GM12878 (cell line): ENCODE results near the gene WDR91. TPM values are rescaled to one million over a fixed set of nuclear protein-coding genes. Genes with fewer than 3 reads are reported as not detected.

Experiments
- ATAC-seq: fragments of 200-7000 bp; cut with Tn5 transposase; 3 replicates; pipeline ENCODE4 v1.9.1; 2020; ENCODE audit warnings: mild to moderate bottlenecking, moderate library complexity
- BruUV-seq: library from RNA; stranded (reverse); fragments of 400-500 nt; replicated peaks from 2 replicates; lab custom pipeline; 2021; lab: Mats Ljungman, UMichigan
- CTCF ChIA-PET: fragments of 300-600 bp; sonication (Branson Sonifier 250); formaldehyde crosslinking; extraction: SDS; loops from one replicate; lab custom pipeline; 2021; ENCODE audit warnings: inconsistent platforms; lab: Yijun Ruan, JAX
- POLR2A ChIA-PET: fragments of 350-600 bp; formaldehyde crosslinking; extraction: SDS; loops from one replicate; lab custom pipeline; 2021; ENCODE audit warnings: inconsistent platforms; lab: Charles Lee
- RAD21 ChIA-PET: fragments of 300-600 bp; sonication (Branson Sonifier 250); formaldehyde crosslinking; loops from one replicate; lab custom pipeline; 2023; ENCODE audit warnings: antibody characterized with exemption; ENCODE audit not compliant: unreplicated experiment; lab: Charles Lee
- SMC1A ChIA-PET: fragments of 300-600 bp; sonication (Branson Sonifier 250); formaldehyde crosslinking; loops from one replicate; lab custom pipeline; 2023; ENCODE audit not compliant: unreplicated experiment, uncharacterized antibody; lab: Charles Lee
- DNase-seq: peaks from one replicate; pipeline ENCODE4 v3.0.0-alpha.2; 2011; ENCODE audit warnings: low read depth, low spot score
- FAIRE-seq: peaks from 3 replicates; lab custom pipeline; 2011; peaks lifted over from hg19 to GRCh38; lab: Jason Lieb, UNC
- H2AFZ ChIP-seq: 2 replicates; pipeline ENCODE4 v1.6.0; 2011; ENCODE audit warnings: low read depth, low read length, control low read depth; ENCODE audit not compliant: control insufficient read depth
- H3K27ac ChIP-seq: 2 replicates; pipeline ENCODE4 v1.5.1; 2011; ENCODE audit warnings: control low read depth; ENCODE audit not compliant: control insufficient read depth, insufficient read depth
- H3K27me3 ChIP-seq, 2 experiments: replicated peaks in 1 of 2; 2 replicates each; pipeline versions ENCODE4 v1.6.0 to v1.6.1; 2011; ENCODE audit warnings: low read length in 1 of 2; ENCODE audit not compliant: control insufficient read depth in 2 of 2, insufficient read depth in 2 of 2
- H3K36me3 ChIP-seq, 2 experiments: 2 replicates each; pipeline ENCODE4 v1.5.1; 2011; ENCODE audit warnings: low read length in 1 of 2; ENCODE audit not compliant: control insufficient read depth in 2 of 2, insufficient read depth in 2 of 2
- H3K4me1 ChIP-seq: 2 replicates; pipeline ENCODE4 v1.6.1; 2011; ENCODE audit warnings: mild to moderate bottlenecking, low read length, moderate library complexity, mixed read lengths; ENCODE audit not compliant: control insufficient read depth, insufficient read depth
- H3K4me2 ChIP-seq: 2 replicates; pipeline ENCODE4 v1.6.0; 2011; ENCODE audit warnings: control low read depth; ENCODE audit not compliant: control insufficient read depth, insufficient read depth
- H3K4me3 ChIP-seq: fragments of 200-600 bp; sonication (generic); 2 replicates; pipeline ENCODE4 v1.5.1; 2016
- H3K79me2 ChIP-seq: 2 replicates; pipeline ENCODE4 v1.6.0; 2011; ENCODE audit warnings: low read length; ENCODE audit not compliant: control insufficient read depth, insufficient read depth
- H3K9ac ChIP-seq: 2 replicates; pipeline ENCODE4 v1.8.0; 2011; ENCODE audit warnings: low read length, control low read depth, mixed read lengths; ENCODE audit not compliant: control insufficient read depth, insufficient read depth
- H3K9me3 ChIP-seq: replicated peaks from 3 replicates; pipeline ENCODE4 v1.5.1; 2011; ENCODE audit warnings: mild to moderate bottlenecking, low read length; ENCODE audit not compliant: control insufficient read depth, insufficient read depth
- H4K20me1 ChIP-seq: 2 replicates; pipeline ENCODE4 v1.6.0; 2011; ENCODE audit not compliant: control insufficient read depth, insufficient read depth
- CHD1 ChIP-seq: IDR thresholded peaks from 2 replicates; pipeline ENCODE4 v1.6.1; 2012; ENCODE audit warnings: low read depth, low read length, improper control_type of control experiment
- JUND ChIP-seq: IDR thresholded peaks from 2 replicates; pipeline ENCODE4 v1.6.1; 2012; ENCODE audit warnings: low read depth, mild to moderate bottlenecking, low read length, improper control_type of control experiment, moderate library complexity
- WGBS: methylation state at CpG from one replicate; pipeline ENCODE4 v1.1.6; 2016; ENCODE audit warnings: low lambda C conversion rate; ENCODE audit not compliant: insufficient replicate concordance, insufficient coverage; ENCODE audit errors: missing lambda C conversion rate; 5-methylcytosine and 5-hydroxymethylcytosine counted together
- in situ Hi-C: fragments of 300-500 bp; cut with MboI; formaldehyde crosslinking; loops from 9 replicates; pipeline ENCODE4 v1.14.3; 2018; ENCODE audit warnings: mixed read lengths
- intact Hi-C: fragments of 100-400 bp; cut with micrococcal nuclease; formaldehyde crosslinking; loops from one replicate; pipeline ENCODE4 v1.14.2; 2022; ENCODE audit not compliant: unreplicated experiment
- polyA plus RNA-seq, 11 experiments: library from polyadenylated mRNA; depleted of rRNA in 4 of 11; unstranded in 6 of 11; stranded (reverse) in 5 of 11; fragments of >200 nt; fragmentation: Nextera tagmentation in 4 of 11; fragmentation: Illumina TruSeq in 1 of 11; extraction: Ambion mirVana in 4 of 11; extraction: Trizol in 1 of 11; gene quantifications; 1 replicate in 1 of 11; 2 replicates in 10 of 11; pipeline versions ENCODE4 v1.2.1 to v1.2.3, GENCODE V29; 2011 to 2016; ENCODE audit warnings: inconsistent platforms in 2 of 11, missing spikeins in 2 of 11, low read depth in 1 of 11
- total RNA-seq, 4 experiments: library from RNA; depleted of rRNA in 3 of 4; stranded (reverse); fragments of >200 nt in 3 of 4; fragmentation: Illumina TruSeq in 1 of 4; extraction: Trizol in 1 of 4; gene quantifications; 2 replicates each; pipeline versions ENCODE4 v1.2.1 to v1.2.3, GENCODE V29; 2013 to 2021
- TF ChIP-seq, protein P1 (sequence below): fragments of 450-650 bp; formaldehyde crosslinking; IDR thresholded peaks from 2 replicates; pipeline ENCODE4 v1.4.0; 2020; ENCODE audit warnings: mild to moderate bottlenecking, moderate library complexity

The WDR91 gene
- total and polyA plus RNA-seq, 10 of the 15 experiments (the other 5 are each of a cell fraction or from before 2014, with no cell fraction given), result 7.6 to 83.3 (median 16.5) TPM

DNA sequence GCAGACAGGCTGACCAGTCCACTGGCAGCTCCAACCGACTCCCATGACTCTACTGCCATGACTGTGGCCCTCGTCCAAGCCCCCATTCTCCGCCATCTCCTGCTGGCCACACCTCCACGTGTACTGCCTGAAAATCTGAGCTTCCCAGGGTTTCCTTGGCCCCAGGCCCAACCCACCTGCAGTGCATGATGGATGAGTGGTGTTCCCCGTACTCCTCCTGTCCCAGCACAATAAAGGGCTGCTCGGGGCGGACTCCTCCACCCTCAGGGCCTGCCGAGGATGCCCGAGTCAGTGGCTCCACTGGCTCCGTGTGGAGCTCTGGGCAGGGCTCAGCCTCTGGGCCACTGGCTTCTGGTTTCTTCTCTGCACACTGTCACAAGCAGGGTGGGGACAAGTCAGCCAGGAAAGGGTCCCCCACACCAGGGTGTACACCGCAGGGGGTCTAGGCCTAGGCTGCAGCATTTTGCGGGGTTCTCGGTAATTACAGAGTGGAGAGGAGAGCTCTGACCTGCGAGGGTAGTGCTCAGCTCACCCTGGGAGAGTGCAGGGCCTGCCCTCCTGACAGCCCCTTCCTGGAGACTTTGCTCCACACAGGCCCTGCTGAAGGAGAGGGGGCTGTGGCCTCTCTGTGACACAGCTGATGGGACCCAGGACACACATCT lies 15.2 kb downstream of the WDR91 start (continued):
- TF ChIP-seq, protein P1, sequence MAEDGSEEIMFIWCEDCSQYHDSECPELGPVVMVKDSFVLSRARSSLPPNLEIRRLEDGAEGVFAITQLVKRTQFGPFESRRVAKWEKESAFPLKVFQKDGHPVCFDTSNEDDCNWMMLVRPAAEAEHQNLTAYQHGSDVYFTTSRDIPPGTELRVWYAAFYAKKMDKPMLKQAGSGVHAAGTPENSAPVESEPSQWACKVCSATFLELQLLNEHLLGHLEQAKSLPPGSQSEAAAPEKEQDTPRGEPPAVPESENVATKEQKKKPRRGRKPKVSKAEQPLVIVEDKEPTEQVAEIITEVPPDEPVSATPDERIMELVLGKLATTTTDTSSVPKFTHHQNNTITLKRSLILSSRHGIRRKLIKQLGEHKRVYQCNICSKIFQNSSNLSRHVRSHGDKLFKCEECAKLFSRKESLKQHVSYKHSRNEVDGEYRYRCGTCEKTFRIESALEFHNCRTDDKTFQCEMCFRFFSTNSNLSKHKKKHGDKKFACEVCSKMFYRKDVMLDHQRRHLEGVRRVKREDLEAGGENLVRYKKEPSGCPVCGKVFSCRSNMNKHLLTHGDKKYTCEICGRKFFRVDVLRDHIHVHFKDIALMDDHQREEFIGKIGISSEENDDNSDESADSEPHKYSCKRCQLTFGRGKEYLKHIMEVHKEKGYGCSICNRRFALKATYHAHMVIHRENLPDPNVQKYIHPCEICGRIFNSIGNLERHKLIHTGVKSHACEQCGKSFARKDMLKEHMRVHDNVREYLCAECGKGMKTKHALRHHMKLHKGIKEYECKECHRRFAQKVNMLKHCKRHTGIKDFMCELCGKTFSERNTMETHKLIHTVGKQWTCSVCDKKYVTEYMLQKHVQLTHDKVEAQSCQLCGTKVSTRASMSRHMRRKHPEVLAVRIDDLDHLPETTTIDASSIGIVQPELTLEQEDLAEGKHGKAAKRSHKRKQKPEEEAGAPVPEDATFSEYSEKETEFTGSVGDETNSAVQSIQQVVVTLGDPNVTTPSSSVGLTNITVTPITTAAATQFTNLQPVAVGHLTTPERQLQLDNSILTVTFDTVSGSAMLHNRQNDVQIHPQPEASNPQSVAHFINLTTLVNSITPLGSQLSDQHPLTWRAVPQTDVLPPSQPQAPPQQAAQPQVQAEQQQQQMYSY (CRISPR knock-in tag), result no peak
- no peak for TF ChIP-seq CHD1

DNA sequence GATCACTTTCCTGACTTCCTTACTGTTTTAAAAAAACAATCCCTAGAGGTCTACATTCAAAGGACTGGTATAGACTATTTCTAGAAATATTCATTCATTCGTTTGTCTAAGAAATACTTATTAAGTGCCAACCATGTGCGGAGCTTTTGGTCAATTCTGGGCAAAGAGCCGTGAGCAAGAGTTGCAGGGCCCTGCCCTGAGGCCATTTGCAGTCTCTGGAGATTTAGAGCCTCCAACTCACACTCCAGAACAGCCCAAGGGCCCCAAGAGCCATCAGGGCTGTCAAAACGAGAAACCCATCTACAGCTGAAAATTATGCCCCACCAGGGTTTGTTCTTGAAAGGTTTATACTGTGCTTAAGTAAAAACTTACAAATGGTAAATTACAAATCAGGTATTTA lies 16.2 kb downstream of the WDR91 start:
- H3K9me3 ChIP-seq, result no peaks in the 10 kb centered on the region
- ChIA-PET CTCF (interaction anchor here (1.1 kb wide), 1 partner anchor 10 kb away, joined by 6 read pairs; no protein-coding TSS in a partner anchor), RAD21 (no interaction called here), SMC1A (interaction anchor here (1.1 to 1.2 kb wide), 3 partner anchors 11 to 22 kb away, joined by 3 to 5 read pairs (median 3); no protein-coding TSS in a partner anchor), POLR2A (interaction anchor here (0.5 to 2.6 kb wide), 6 partner anchors 9 to 273 kb away, joined by 3 to 12 read pairs (median 4); no protein-coding TSS in a partner anchor)
- no peak overlapping the region for H3K4me2 ChIP-seq
- WGBS, result 70% methylated on average over 4 of the region's 4 CpGs
- no peak overlapping the region for H3K27ac ChIP-seq
- no peak overlapping the region for H3K9ac ChIP-seq
- no peaks in the 10 kb centered on the region; the same call in none of the 2 replicates for H3K79me2 ChIP-seq
- peaks cover 2% of the 10 kb centered on the region; the same call in 1 of the 2 replicates for H3K4me1 ChIP-seq
- no peak overlapping the region for H3K4me3 ChIP-seq
- no peaks in the 10 kb centered on the region for H4K20me1 ChIP-seq
- H3K27me3 ChIP-seq, result no peaks in the 10 kb centered on the region
- no peak for TF ChIP-seq JUND
- TF ChIP-seq, protein P1 (CRISPR knock-in tag), result no peak
- no peak for ATAC-seq
- FAIRE-seq, result no peak
- intact Hi-C loops, result no loop called here
- peaks cover 27 to 49% of the 10 kb centered on the region in 2 experiments for H3K36me3 ChIP-seq
- H2AFZ ChIP-seq, result no peak overlapping the region
- DNase-seq, result no peak
- in situ Hi-C loops, result no loop called here
- no TSS peak for BruUV-seq
